Astrocyte (in vitro differentiated cells and primary cell): ENCODE measurements around the gene IL1R1. TPM values are rescaled to one million over a fixed set of nuclear protein-coding genes. Genes with fewer than 3 reads are reported as not detected.

Experiments used
- DNase-seq: peaks from one replicate; pipeline ENCODE4 v3.0.0-alpha.2; 2010; ENCODE audit warnings: low read depth
- FAIRE-seq: peaks from 2 replicates; lab custom pipeline; 2011; peaks lifted over from hg19 to GRCh38; lab: Jason Lieb, UNC
- H2AFZ ChIP-seq: 2 replicates; pipeline ENCODE4 v1.6.0; 2012; ENCODE audit warnings: low read depth, low read length, inconsistent platforms
- H3K27ac ChIP-seq: 2 replicates; pipeline ENCODE4 v1.5.1; 2011; ENCODE audit warnings: low read depth, low read length, inconsistent platforms
- H3K27me3 ChIP-seq: 2 replicates; pipeline ENCODE4 v1.6.0; 2011; ENCODE audit warnings: low read length, inconsistent platforms; ENCODE audit not compliant: insufficient read depth
- H3K36me3 ChIP-seq: 2 replicates; pipeline ENCODE4 v1.5.1; 2011; ENCODE audit warnings: low read length, inconsistent platforms; ENCODE audit not compliant: insufficient read depth
- H3K4me1 ChIP-seq: 2 replicates; pipeline ENCODE4 v1.5.1; 2011; ENCODE audit warnings: low read length, inconsistent platforms; ENCODE audit not compliant: insufficient read depth
- H3K4me2 ChIP-seq: 2 replicates; pipeline ENCODE4 v1.6.0; 2012; ENCODE audit warnings: low read length, inconsistent platforms
- H3K4me3 ChIP-seq: 2 replicates; pipeline ENCODE4 v1.5.1; 2011; ENCODE audit warnings: low read depth, mild to moderate bottlenecking, low read length, inconsistent platforms; ENCODE audit not compliant: insufficient read depth
- H3K79me2 ChIP-seq: 2 replicates; pipeline ENCODE4 v1.6.0; 2012; ENCODE audit warnings: mild to moderate bottlenecking, low read length, inconsistent platforms; ENCODE audit not compliant: insufficient read depth
- H3K9ac ChIP-seq: 2 replicates; pipeline ENCODE4 v1.6.0; 2012; ENCODE audit warnings: mild to moderate bottlenecking, low read length, inconsistent platforms
- H3K9me3 ChIP-seq: 2 replicates; pipeline ENCODE4 v1.5.1; 2012; ENCODE audit warnings: low read depth, mild to moderate bottlenecking, low read length, inconsistent platforms; ENCODE audit not compliant: insufficient read depth
- H4K20me1 ChIP-seq: 2 replicates; pipeline ENCODE4 v1.6.0; 2012; ENCODE audit warnings: low read length, inconsistent platforms; ENCODE audit not compliant: insufficient read depth
- H3K27ac Mint-ChIP-seq: one replicate; pipeline ENCODE4 v1.8.0; 2021; ENCODE audit warnings: mild to moderate bottlenecking, mixed read lengths; ENCODE audit not compliant: unreplicated experiment
- H3K27me3 Mint-ChIP-seq: one replicate; pipeline ENCODE4 v1.8.0; 2021; ENCODE audit warnings: low read depth, mixed read lengths; ENCODE audit not compliant: unreplicated experiment
- H3K36me3 Mint-ChIP-seq: one replicate; pipeline ENCODE4 v1.8.0; 2021; ENCODE audit warnings: low read depth, mixed read lengths; ENCODE audit not compliant: unreplicated experiment
- H3K4me1 Mint-ChIP-seq: one replicate; pipeline ENCODE4 v1.8.0; 2021; ENCODE audit warnings: low read depth, mixed read lengths; ENCODE audit not compliant: unreplicated experiment
- H3K4me3 Mint-ChIP-seq: one replicate; pipeline ENCODE4 v1.8.0; 2021; ENCODE audit warnings: mild to moderate bottlenecking, moderate library complexity, mixed read lengths; ENCODE audit not compliant: unreplicated experiment
- H3K9me3 Mint-ChIP-seq: one replicate; pipeline ENCODE4 v1.8.0; 2021; ENCODE audit warnings: mild to moderate bottlenecking, mixed read lengths; ENCODE audit not compliant: unreplicated experiment
- CTCF ChIP-seq: IDR thresholded peaks from 2 replicates; pipeline ENCODE4 v1.5.1; 2011; ENCODE audit warnings: low read depth, mild to moderate bottlenecking, inconsistent platforms, low read length, moderate library complexity; ENCODE audit not compliant: insufficient read depth
- EZH2 ChIP-seq: IDR thresholded peaks from 2 replicates; pipeline ENCODE4 v1.6.1; 2012; ENCODE audit warnings: mild to moderate bottlenecking, low read length, inconsistent platforms; ENCODE audit not compliant: insufficient read depth
- total RNA-seq: library from RNA; stranded (reverse); gene quantifications from 2 replicates; pipeline ENCODE4 v1.2.1, GENCODE V29; 2021

Gene IL1R1
- total RNA-seq, 1 donor from 2014 or later = 7.5 TPM

- no peak for FAIRE-seq
- H2AFZ ChIP-seq = peak overlapping the region; percentile 99
- peak overlapping the region; percentile 18 for H3K27ac Mint-ChIP-seq
Observed at GRCh38 chr2:102187496-102188150, 45.1 kb downstream of the IL1R1 start.

GRCh38 chr2:102190430-102191107 lies 48.0 kb downstream of the IL1R1 start:
- Mint-ChIP-seq H3K27me3 (peaks cover 17% of the 10 kb centered on the region), H3K36me3 (no peaks in the 10 kb centered on the region), H3K27ac (no peak overlapping the region), H3K4me1 (peaks cover 12% of the 10 kb centered on the region), H3K9me3 (peaks cover 2% of the 10 kb centered on the region), H3K4me3 (no peak overlapping the region)
- Histone ChIP-seq H3K27ac (no peak overlapping the region), H3K36me3 (no peaks in the 10 kb centered on the region), H3K4me1 (peaks cover 6% of the 10 kb centered on the region), H3K9ac (no peak overlapping the region), H3K4me3 (no peak overlapping the region), H3K79me2 (no peaks in the 10 kb centered on the region), H3K27me3 (no peaks in the 10 kb centered on the region), H4K20me1 (no peaks in the 10 kb centered on the region), H2AFZ (no peak overlapping the region), H3K9me3 (no peaks in the 10 kb centered on the region), H3K4me2 (no peak overlapping the region)
- FAIRE-seq = no peak
- no peak for DNase-seq
- TF ChIP-seq EZH2 = no peak
- no peak for TF ChIP-seq CTCF

More at GRCh38 chr2:102187496-102188150, 45.1 kb downstream of the IL1R1 start:
- Mint-ChIP-seq H3K9me3 (peaks cover 2% of the 10 kb centered on the region), H3K4me1 (peaks cover 9% of the 10 kb centered on the region), H3K36me3 (no peaks in the 10 kb centered on the region), H3K27me3 (peaks cover 17% of the 10 kb centered on the region), H3K4me3 (peak overlapping the region; percentile 78)
- Histone ChIP-seq H3K4me3 (peak overlapping the region; percentile 62), H3K4me1 (peaks cover 6% of the 10 kb centered on the region), H3K27ac (no peak overlapping the region), H3K27me3 (no peaks in the 10 kb centered on the region), H3K4me2 (peak overlapping the region; percentile 93), H4K20me1 (no peaks in the 10 kb centered on the region), H3K79me2 (no peaks in the 10 kb centered on the region), H3K36me3 (no peaks in the 10 kb centered on the region), H3K9me3 (no peaks in the 10 kb centered on the region), H3K9ac (peak overlapping the region; percentile 81)
- TF ChIP-seq EZH2 = no peak
- TF ChIP-seq CTCF = no peak
- DNase-seq = peak; percentile 37

- H3K36me3 ChIP-seq = no peaks in the 10 kb centered on the region
- Mint-ChIP-seq H3K4me3 (no peak overlapping the region), H3K27ac (peak overlapping the region; percentile 41), H3K27me3 (peaks cover 12% of the 10 kb centered on the region), H3K9me3 (peaks cover 2% of the 10 kb centered on the region), H3K36me3 (no peaks in the 10 kb centered on the region), H3K4me1 (peaks cover 12% of the 10 kb centered on the region)
- H3K4me3 ChIP-seq = no peak overlapping the region
- no peak overlapping the region for H3K4me2 ChIP-seq
- no peak overlapping the region for H3K9ac ChIP-seq
- TF ChIP-seq CTCF (no peak), EZH2 (no peak)
- FAIRE-seq (no peak), DNase-seq (no peak)
- H4K20me1 ChIP-seq = no peaks in the 10 kb centered on the region
- H3K27me3 ChIP-seq = no peaks in the 10 kb centered on the region
- no peaks in the 10 kb centered on the region for H3K9me3 ChIP-seq
- no peak overlapping the region for H3K27ac ChIP-seq
- H3K4me1 ChIP-seq = peaks cover 6% of the 10 kb centered on the region
- no peak overlapping the region for H2AFZ ChIP-seq
- no peaks in the 10 kb centered on the region for H3K79me2 ChIP-seq
Observed at GRCh38 chr2:102191501-102191900, 49.0 kb downstream of the IL1R1 start.
